ENCODE results near the gene C9orf85. TPM values are rescaled to one million over a fixed set of nuclear protein-coding genes. Genes with fewer than 3 reads are reported as not detected.

C9orf85 gene
- total and polyA plus RNA-seq, 11 donors, result 3.6 to 9.7 (median 4.8) TPM

- H3K4me3 ChIP-seq, result no peak overlapping the region
- TF ChIP-seq CTCF (IDR thresholded peaks at IDR 0.05), result no peak
- no peak for TF ChIP-seq POLR2A (IDR thresholded peaks at IDR 0.05)
- H3K27ac ChIP-seq, result no peak overlapping the region
- 77 to 87% (median 87%) methylated on average over 1 of the region's 1 CpG for WGBS, 4 donors
- ATAC-seq, result no peak
- H3K27me3 ChIP-seq, result no peaks in the 10 kb centered on the region
- intact Hi-C loops (cut with DNase I), result loop anchor here in 1 of 10 donors (10.0 kb wide), 1 partner anchor 473 kb away; no protein-coding TSS in a partner anchor
- H3K9me3 ChIP-seq, result peaks cover 0 to 23% (median 14%) of the 10 kb centered on the region in 12 donors
- H3K36me3 ChIP-seq, result no peaks in the 10 kb centered on the region
- no peak for DNase-seq
- H3K4me1 ChIP-seq, result peaks cover 0 to 18% (median 7%) of the 10 kb centered on the region in 12 donors
Observed at GRCh38 chr9:71887362-71887761, 24.1 kb upstream of the C9orf85 start.

DNA sequence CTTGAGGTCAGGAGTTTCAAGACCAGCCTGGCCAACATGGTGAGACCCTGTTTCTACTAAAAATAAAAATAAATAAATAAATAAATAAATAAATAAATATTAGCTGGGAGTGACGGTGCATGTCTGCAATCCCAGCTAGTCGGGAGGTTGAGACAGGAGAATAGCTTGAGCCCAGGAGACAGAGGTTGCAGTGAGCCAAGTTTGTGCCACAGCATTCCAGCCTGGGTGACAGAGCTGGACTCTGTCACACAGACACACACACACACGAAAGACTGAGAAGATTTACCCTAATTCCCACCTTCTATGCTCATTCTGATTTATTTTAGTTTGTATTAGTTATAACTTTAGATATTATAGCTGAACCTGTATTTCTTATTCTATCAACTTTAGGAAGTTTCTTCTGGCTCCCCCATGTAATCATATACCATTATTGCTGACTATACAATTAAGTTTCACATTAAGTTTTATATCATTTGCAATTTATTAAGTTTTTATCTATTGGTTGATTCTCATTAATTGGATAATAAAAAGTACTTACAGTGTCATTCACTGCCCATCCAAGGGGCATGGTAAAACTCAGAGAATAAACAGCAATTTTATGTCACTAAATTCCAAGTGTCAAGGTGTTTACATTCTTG lies 21.3 kb upstream of the C9orf85 start:
- no peak overlapping the region for H3K4me3 ChIP-seq
- TF ChIP-seq CTCF (IDR thresholded peaks at IDR 0.05), result no peak
- no peak for TF ChIP-seq POLR2A (IDR thresholded peaks at IDR 0.05)
- no peak overlapping the region for H3K27ac ChIP-seq
- DNase-seq (no peak), ATAC-seq (no peak)
- H3K27me3 ChIP-seq, result no peaks in the 10 kb centered on the region
- intact Hi-C loops (cut with DNase I), result no loop called here
- H3K36me3 ChIP-seq, result no peaks in the 10 kb centered on the region
- H3K9me3 ChIP-seq, result no peaks in the 10 kb centered on the region
- peaks cover 0 to 25% (median 8%) of the 10 kb centered on the region in 12 donors for H3K4me1 ChIP-seq
- WGBS, 4 donors, result 48 to 63% (median 60%) methylated on average over 3 of the region's 3 CpGs

DNA sequence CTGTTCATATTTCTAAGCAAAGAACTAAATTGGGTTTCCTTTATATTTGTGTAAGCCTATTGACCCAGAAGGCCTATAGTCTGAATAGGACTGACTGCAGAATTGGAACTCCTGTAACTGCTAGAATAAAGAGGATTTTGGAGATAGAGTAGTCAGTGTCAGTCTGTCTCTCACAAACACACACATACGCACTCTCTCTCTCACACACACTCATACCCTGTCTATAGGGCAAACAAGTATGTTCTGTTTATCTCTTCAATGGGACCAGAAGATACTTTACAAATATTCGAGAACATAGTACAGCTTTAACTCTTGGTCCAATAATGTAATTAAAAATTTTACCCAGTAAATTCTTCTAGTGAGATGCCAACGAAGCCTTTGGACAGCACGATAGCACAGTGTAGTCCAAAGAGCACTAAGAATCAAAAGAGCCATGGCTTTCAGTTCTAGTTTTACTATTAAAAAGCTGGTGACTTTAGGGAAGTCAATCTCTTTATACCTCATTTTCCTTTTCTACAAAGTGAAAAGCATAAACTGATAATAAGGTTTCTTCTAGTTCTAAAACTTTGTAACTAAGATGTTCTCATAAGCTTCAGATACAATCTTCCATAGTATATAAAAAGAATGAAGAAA lies 19.8 kb upstream of the C9orf85 start:
- TF ChIP-seq POLR2A (IDR thresholded peaks at IDR 0.05) (no peak), CTCF (IDR thresholded peaks at IDR 0.05) (no peak)
- H3K27ac ChIP-seq, result no peak overlapping the region
- WGBS, 4 donors, result 91 to 93% (median 91%) methylated on average over 4 of the region's 4 CpGs
- DNase-seq, result no peak
- no peaks in the 10 kb centered on the region for H3K9me3 ChIP-seq
- no peaks in the 10 kb centered on the region for H3K36me3 ChIP-seq
- no peak for ATAC-seq
- H3K4me3 ChIP-seq, result no peak overlapping the region
- H3K27me3 ChIP-seq, result no peaks in the 10 kb centered on the region
- intact Hi-C loops (cut with DNase I), result no loop called here
- H3K4me1 ChIP-seq, result peaks cover 0 to 30% (median 11%) of the 10 kb centered on the region in 12 donors

DNA sequence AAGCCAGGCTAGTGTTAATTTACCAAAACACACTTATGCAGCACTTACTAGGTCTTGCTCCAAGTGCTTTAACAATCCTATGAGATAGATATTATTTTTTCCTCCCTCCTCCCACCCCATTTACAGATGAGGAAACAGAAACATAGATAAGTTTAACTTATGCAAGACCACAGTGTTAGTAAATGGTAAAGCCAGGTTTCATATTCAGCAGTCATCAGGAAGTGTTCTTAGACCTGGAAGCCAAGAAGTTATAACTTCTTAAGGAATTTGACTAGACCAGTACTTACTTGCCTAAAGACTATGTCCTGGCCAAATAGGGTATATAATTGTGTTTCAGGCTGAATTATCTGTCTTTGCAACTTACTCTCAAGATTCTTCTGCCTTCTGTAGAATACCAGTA lies 16.3 kb upstream of the C9orf85 start:
- DNase-seq, result no peak
- TF ChIP-seq POLR2A (IDR thresholded peaks at IDR 0.05), result no peak
- no peak for TF ChIP-seq CTCF (IDR thresholded peaks at IDR 0.05)
- intact Hi-C loops (cut with DNase I), result no loop called here
- no peak overlapping the region for H3K27ac ChIP-seq
- H3K4me1 ChIP-seq, result peaks cover 0 to 59% (median 12%) of the 10 kb centered on the region in 12 donors
- no peaks in the 10 kb centered on the region for H3K36me3 ChIP-seq
- no peak for ATAC-seq
- H3K9me3 ChIP-seq, result no peaks in the 10 kb centered on the region
- H3K27me3 ChIP-seq, result no peaks in the 10 kb centered on the region
- no peak overlapping the region for H3K4me3 ChIP-seq
